Mesangial cell (primary cell): ENCODE results near the gene ARL8B. TPM values are rescaled to one million over a fixed set of nuclear protein-coding genes. Genes with fewer than 3 reads are reported as not detected.

Experiments
- total RNA-seq: library from RNA; depleted of rRNA; stranded (reverse); fragments of >200 nt; gene quantifications from 2 replicates; pipeline ENCODE4 v1.2.3, GENCODE V29; 2015

ARL8B gene
- 20.9 and 23.1 TPM in 2 replicates for total RNA-seq

DNA sequence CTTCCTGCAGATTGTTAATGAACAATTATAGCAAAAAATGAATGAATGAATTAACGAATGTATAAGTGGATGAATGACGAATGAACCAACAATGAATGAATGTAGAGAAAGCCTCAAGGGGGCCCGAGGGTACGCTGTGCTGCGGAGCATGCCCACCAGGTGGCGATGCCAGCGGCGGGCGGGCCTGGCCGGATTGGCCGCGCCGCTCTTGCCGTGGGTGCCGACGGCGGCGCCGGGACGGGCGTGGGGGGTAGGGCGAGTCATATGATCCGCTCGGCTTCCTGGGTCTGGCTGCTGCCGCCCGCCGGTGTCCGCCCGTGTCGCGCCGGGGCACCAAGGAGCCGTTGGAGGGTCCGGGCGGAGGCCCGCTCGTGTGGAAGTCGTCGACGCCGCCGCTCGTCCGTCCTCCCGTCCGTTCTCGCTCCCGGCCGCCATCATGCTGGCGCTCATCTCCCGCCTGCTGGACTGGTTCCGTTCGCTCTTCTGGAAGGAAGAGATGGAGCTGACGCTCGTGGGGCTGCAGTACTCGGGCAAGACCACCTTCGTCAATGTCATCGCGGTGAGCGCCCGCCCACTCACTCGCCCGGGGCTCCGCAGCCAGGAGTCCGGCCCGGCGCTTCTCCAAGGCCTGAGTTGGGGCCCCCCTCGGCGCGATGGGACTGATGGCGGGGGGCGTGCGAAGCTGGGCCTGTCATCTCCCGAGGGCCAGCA lies at the start of gene ARL8B:
TSS of gene ARL8B (plus strand) at position 263 of the 711 bp plus-strand sequence. CDS start at position 437, 174 bp downstream.

DNA sequence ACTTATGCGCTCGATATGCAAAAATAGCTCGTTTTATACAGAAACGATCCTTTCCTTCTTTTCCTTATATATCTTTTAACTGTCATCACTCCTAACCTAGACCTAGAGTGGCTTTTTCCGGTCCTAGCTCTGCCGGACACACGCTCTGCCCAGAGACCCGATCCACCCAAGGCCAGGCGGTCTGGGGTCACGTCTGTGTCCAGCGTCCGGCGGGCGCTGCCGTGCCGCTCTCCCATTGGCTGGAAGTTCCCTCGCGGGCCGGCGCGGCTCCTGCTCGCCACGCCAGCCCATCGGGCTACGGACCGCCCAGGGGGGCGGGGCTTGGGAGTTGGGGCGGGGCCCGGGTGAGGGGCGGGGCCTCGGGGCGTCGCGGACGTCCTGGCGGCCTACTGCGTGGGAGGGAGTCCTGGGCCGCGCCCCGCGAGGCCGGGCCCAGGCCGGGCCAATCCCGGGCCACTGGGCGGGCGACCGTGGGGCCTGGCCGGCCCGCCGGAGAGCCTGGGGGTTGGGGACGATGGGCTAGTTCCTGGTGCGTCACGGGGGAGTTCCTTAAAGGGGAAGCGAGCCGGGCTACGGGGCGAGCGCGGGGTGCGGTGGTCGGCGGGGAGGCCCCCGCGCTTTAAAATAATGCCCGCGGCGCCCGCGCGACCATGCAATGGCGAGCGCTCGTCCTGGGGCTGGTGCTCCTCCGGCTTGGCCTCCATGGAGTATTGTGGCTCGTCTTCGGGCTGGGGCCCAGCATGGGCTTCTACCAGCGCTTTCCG lies 65.2 kb downstream of the ARL8B start, which contains the start of gene EDEM1:
TSS of gene EDEM1 (plus strand) at position 552 of the 764 bp plus-strand sequence. CDS start at position 651, 99 bp downstream.

Other genes with a start within 250 kb of the ARL8B start
- 99.7 and 113 TPM in 2 replicates for gene BHLHE40, start 142.9 kb upstream of the ARL8B start, total RNA-seq
- gene EDEM1, start 65.4 kb downstream of the ARL8B start, total RNA-seq: 38.0 and 43.5 TPM in 2 replicates